IMR-90 (cell line): ENCODE data around the gene FEM1B. TPM values are rescaled to one million over a fixed set of nuclear protein-coding genes. Genes with fewer than 3 reads are reported as not detected.

ENCODE experiments used
- ATAC-seq: fragments of 200-7000 bp; cut with Tn5 transposase; 2 replicates; pipeline ENCODE4 v1.9.1; 2020; ENCODE audit warnings: low read depth, mild to moderate bottlenecking, moderate library complexity
- BruUV-seq: library from RNA; stranded (reverse); fragments of 400-500 nt; replicated peaks from 2 replicates; lab custom pipeline; 2021; lab: Mats Ljungman, UMichigan
- CTCF ChIA-PET: fragments of 300-600 bp; formaldehyde crosslinking; extraction: SDS; loops from one replicate; lab custom pipeline; 2021; ENCODE audit warnings: antibody characterized with exemption; lab: Yijun Ruan, JAX
- POLR2A ChIA-PET: fragments of 300-600 bp; sonication (Branson Sonifier 250); formaldehyde crosslinking; loops from one replicate; lab custom pipeline; 2022; ENCODE audit warnings: antibody characterized with exemption; ENCODE audit not compliant: unreplicated experiment; lab: Charles Lee
- DNase-seq: peaks from one replicate; pipeline ENCODE4 v3.0.0; 2013
- H2AFZ ChIP-seq: replicated peaks from 2 replicates; pipeline ENCODE3; 2013; ENCODE audit warnings: low read length, mild to moderate bottlenecking; ENCODE audit not compliant: poor library complexity
- H2AK5ac ChIP-seq: 2 replicates; pipeline ENCODE4 v1.6.1; 2013; ENCODE audit warnings: low read depth, low read length, inconsistent platforms
- H2AK9ac ChIP-seq: replicated peaks from 2 replicates; pipeline ENCODE3; 2013; ENCODE audit warnings: mild to moderate bottlenecking, low read depth, low read length, moderate library complexity; ENCODE audit not compliant: poor library complexity
- H2BK120ac ChIP-seq: 2 replicates; pipeline ENCODE4 v1.6.1; 2013; ENCODE audit warnings: low read depth, low read length, inconsistent platforms
- H2BK15ac ChIP-seq: 3 replicates; pipeline ENCODE4 v1.6.1; 2013; ENCODE audit warnings: low read depth, low read length, inconsistent platforms
- H2BK20ac ChIP-seq: 2 replicates; pipeline ENCODE4 v1.6.1; 2013; ENCODE audit warnings: low read depth, mild to moderate bottlenecking, inconsistent platforms, low read length, moderate library complexity
- H2BK5ac ChIP-seq: 2 replicates; pipeline ENCODE4 v1.6.1; 2013; ENCODE audit warnings: mild to moderate bottlenecking, low read depth, low read length, inconsistent platforms; ENCODE audit not compliant: poor library complexity, severe bottlenecking
- H3K14ac ChIP-seq: replicated peaks from 2 replicates; pipeline ENCODE4 v1.6.1; 2013; ENCODE audit warnings: low read depth, low read length, inconsistent platforms
- H3K18ac ChIP-seq: 2 replicates; pipeline ENCODE4 v1.6.1; 2013; ENCODE audit warnings: low read depth, low read length, control low read depth
- H3K23ac ChIP-seq: 2 replicates; pipeline ENCODE4 v1.6.1; 2013; ENCODE audit warnings: low read depth, low read length, inconsistent platforms
- H3K27ac ChIP-seq: 2 replicates; pipeline ENCODE4 v1.5.1; 2013; ENCODE audit warnings: mild to moderate bottlenecking, control low read depth, low read length; ENCODE audit not compliant: insufficient read depth
- H3K27me3 ChIP-seq: 2 replicates; pipeline ENCODE4 v1.6.1; 2013; ENCODE audit warnings: low read length; ENCODE audit not compliant: control insufficient read depth, insufficient read depth
- H3K36me3 ChIP-seq: 2 replicates; pipeline ENCODE4 v1.6.1; 2013; ENCODE audit warnings: low read length, mixed read lengths; ENCODE audit not compliant: control insufficient read depth, insufficient read depth
- H3K4ac ChIP-seq: 2 replicates; pipeline ENCODE4 v1.6.1; 2013; ENCODE audit warnings: low read depth, low read length, inconsistent platforms
- H3K4me1 ChIP-seq: 2 replicates; pipeline ENCODE4 v1.6.1; 2013; ENCODE audit warnings: low read length, mixed read lengths; ENCODE audit not compliant: control insufficient read depth, insufficient read depth
- H3K4me2 ChIP-seq: 2 replicates; pipeline ENCODE4 v1.6.1; 2013; ENCODE audit warnings: low read depth, mild to moderate bottlenecking, control low read depth, low read length, moderate library complexity
- H3K4me3 ChIP-seq: 2 replicates; pipeline ENCODE4 v1.5.1; 2013; ENCODE audit warnings: low read depth, mild to moderate bottlenecking, control low read depth, low read length, moderate library complexity; ENCODE audit not compliant: insufficient read depth
- H3K56ac ChIP-seq: 2 replicates; pipeline ENCODE4 v1.6.1; 2013; ENCODE audit warnings: low read length, inconsistent platforms; ENCODE audit not compliant: insufficient read depth; ENCODE audit errors: extremely low read depth
- H3K79me1 ChIP-seq, 2 experiments: 2 replicates each; pipeline ENCODE4 v1.6.1; 2013; ENCODE audit warnings: low read length in 2 of 2, inconsistent platforms in 1 of 2, low read depth in 1 of 2
- H3K9ac ChIP-seq: 2 replicates; pipeline ENCODE4 v1.6.1; 2013; ENCODE audit warnings: low read depth, low read length, control low read depth
- H3K9me1 ChIP-seq: 2 replicates; pipeline ENCODE4 v1.6.1; 2013; ENCODE audit warnings: low read length, inconsistent platforms; ENCODE audit not compliant: insufficient read depth
- H3K9me3 ChIP-seq: 2 replicates; pipeline ENCODE4 v1.6.1; 2013; ENCODE audit warnings: low read length; ENCODE audit not compliant: control insufficient read depth, insufficient read depth
- H4K20me1 ChIP-seq: 2 replicates; pipeline ENCODE4 v1.6.1; 2013; ENCODE audit warnings: low read length, inconsistent platforms; ENCODE audit not compliant: insufficient read depth
- H4K5ac ChIP-seq: 2 replicates; pipeline ENCODE4 v1.6.1; 2013; ENCODE audit warnings: mild to moderate bottlenecking, low read depth, low read length, control low read depth
- H4K8ac ChIP-seq, 2 experiments: 2 replicates each; pipeline ENCODE4 v1.6.1; 2013; ENCODE audit warnings: low read depth in 2 of 2, low read length in 2 of 2, control low read depth in 1 of 2, inconsistent platforms in 1 of 2
- H4K91ac ChIP-seq: 2 replicates; pipeline ENCODE4 v1.6.1; 2013; ENCODE audit warnings: low read depth, low read length, inconsistent platforms; ENCODE audit not compliant: insufficient read depth
- BHLHE40 ChIP-seq: fragments of 150-350 bp; IDR thresholded peaks from 2 replicates; pipeline ENCODE4 v1.6.1; 2016; ENCODE audit warnings: mild to moderate bottlenecking, low read depth, low read length
- CEBPB ChIP-seq: IDR thresholded peaks from 2 replicates; pipeline ENCODE4 v1.6.1; 2012; ENCODE audit warnings: low read depth, low read length, improper control_type of control experiment
- CHD1 ChIP-seq: IDR thresholded peaks from 2 replicates; pipeline ENCODE4 v1.6.1; 2012; ENCODE audit warnings: low read depth, low read length, improper control_type of control experiment
- CTCF ChIP-seq: conservative IDR thresholded peaks from 2 replicates; pipeline ENCODE4 v1.5.1; 2012; ENCODE audit warnings: mild to moderate bottlenecking, low read depth, low read length, improper control_type of control experiment
- FOS ChIP-seq: fragments of 150-350 bp; IDR thresholded peaks from 2 replicates; pipeline ENCODE4 v1.6.1; 2016; ENCODE audit warnings: low read depth, low read length
- MAFK ChIP-seq: IDR thresholded peaks from 2 replicates; pipeline ENCODE4 v1.6.1; 2012; ENCODE audit warnings: low read depth, low read length, improper control_type of control experiment
- MAZ ChIP-seq: IDR thresholded peaks from 2 replicates; pipeline ENCODE4 v1.6.1; 2012; ENCODE audit warnings: low read depth, mild to moderate bottlenecking, low read length, improper control_type of control experiment, moderate library complexity, borderline replicate concordance
- MXI1 ChIP-seq: IDR thresholded peaks from 2 replicates; pipeline ENCODE4 v1.6.1; 2012; ENCODE audit warnings: low read depth, mild to moderate bottlenecking, low read length, moderate library complexity, borderline replicate concordance
- NFE2L2 ChIP-seq: fragments of 150-350 bp; IDR thresholded peaks from 2 replicates; pipeline ENCODE4 v1.6.1; 2016; ENCODE audit warnings: low read depth, mild to moderate bottlenecking, low read length
- POLR2A ChIP-seq: IDR thresholded peaks from 2 replicates; pipeline ENCODE4 v1.6.1; 2012; ENCODE audit warnings: mild to moderate bottlenecking, low read depth, low read length
- RAD21 ChIP-seq: IDR thresholded peaks from 2 replicates; pipeline ENCODE4 v1.6.1; 2012; ENCODE audit warnings: low read length, improper control_type of control experiment
- RCOR1 ChIP-seq: IDR thresholded peaks from 2 replicates; pipeline ENCODE4 v1.6.1; 2012; ENCODE audit warnings: mild to moderate bottlenecking, low read length, improper control_type of control experiment; ENCODE audit not compliant: insufficient replicate concordance
- RFX5 ChIP-seq: IDR thresholded peaks from 2 replicates; pipeline ENCODE4 v1.8.0; 2012; ENCODE audit warnings: low read depth, mild to moderate bottlenecking, low read length, moderate library complexity
- SMC3 ChIP-seq: fragments of 150-350 bp; IDR thresholded peaks from 2 replicates; pipeline ENCODE4 v1.6.1; 2016; ENCODE audit warnings: low read depth, mild to moderate bottlenecking, antibody characterized with exemption, low read length, moderate library complexity
- USF2 ChIP-seq: fragments of 150-350 bp; IDR thresholded peaks from 2 replicates; pipeline ENCODE4 v1.6.1; 2017; ENCODE audit warnings: mild to moderate bottlenecking, antibody characterized with exemption, low read length, low read depth
- WGBS, 2 experiments: methylation state at CpG; one replicate each; pipeline versions ENCODE4 v1.1.5 to v1.1.7; 2013; ENCODE audit warnings: missing lambda C conversion rate in 2 of 2; ENCODE audit not compliant: insufficient read length in 1 of 2; ENCODE audit errors: extremely low coverage in 2 of 2; 5-methylcytosine and 5-hydroxymethylcytosine counted together
- dilution Hi-C: fragments of 300-500 bp; cut with HindIII; formaldehyde crosslinking; loops from one replicate; pipeline ENCODE4 v1.14.3; 2018; ENCODE audit warnings: low sequenced_read_pairs; ENCODE audit not compliant: unreplicated experiment
- in situ Hi-C: fragments of 300-500 bp; cut with MboI; formaldehyde crosslinking; loops from 3 replicates; pipeline ENCODE4 v1.14.3; 2019; ENCODE audit warnings: low sequenced_read_pairs, inconsistent platforms, mixed read lengths
- intact Hi-C: fragments of 100-400 bp; cut with micrococcal nuclease; formaldehyde crosslinking; loops from 2 replicates; pipeline ENCODE4 v1.10.0; 2022
- polyA plus RNA-seq, 3 experiments: library from polyadenylated mRNA; depleted of rRNA; stranded (reverse); fragments of >200 nt; gene quantifications; 2 replicates each; pipeline ENCODE4 v1.2.3, GENCODE V29; 2012; ENCODE audit warnings: low replicate concordance in 1 of 3
- total RNA-seq: library from RNA; depleted of rRNA; stranded (reverse); fragments of >200 nt; gene quantifications from 2 replicates; pipeline ENCODE4 v1.2.3, GENCODE V29; 2012
- TF ChIP-seq, protein P1 (sequence below): fragments of 150-350 bp; IDR thresholded peaks from 2 replicates; pipeline ENCODE4 v1.6.1; 2016; ENCODE audit warnings: low read depth, mild to moderate bottlenecking, low read length, moderate library complexity, borderline replicate concordance

The FEM1B gene
- total and polyA plus RNA-seq, 2 of the 4 experiments (the other 2 are of a cell fraction), result 16.9 to 51.4 TPM

DNA sequence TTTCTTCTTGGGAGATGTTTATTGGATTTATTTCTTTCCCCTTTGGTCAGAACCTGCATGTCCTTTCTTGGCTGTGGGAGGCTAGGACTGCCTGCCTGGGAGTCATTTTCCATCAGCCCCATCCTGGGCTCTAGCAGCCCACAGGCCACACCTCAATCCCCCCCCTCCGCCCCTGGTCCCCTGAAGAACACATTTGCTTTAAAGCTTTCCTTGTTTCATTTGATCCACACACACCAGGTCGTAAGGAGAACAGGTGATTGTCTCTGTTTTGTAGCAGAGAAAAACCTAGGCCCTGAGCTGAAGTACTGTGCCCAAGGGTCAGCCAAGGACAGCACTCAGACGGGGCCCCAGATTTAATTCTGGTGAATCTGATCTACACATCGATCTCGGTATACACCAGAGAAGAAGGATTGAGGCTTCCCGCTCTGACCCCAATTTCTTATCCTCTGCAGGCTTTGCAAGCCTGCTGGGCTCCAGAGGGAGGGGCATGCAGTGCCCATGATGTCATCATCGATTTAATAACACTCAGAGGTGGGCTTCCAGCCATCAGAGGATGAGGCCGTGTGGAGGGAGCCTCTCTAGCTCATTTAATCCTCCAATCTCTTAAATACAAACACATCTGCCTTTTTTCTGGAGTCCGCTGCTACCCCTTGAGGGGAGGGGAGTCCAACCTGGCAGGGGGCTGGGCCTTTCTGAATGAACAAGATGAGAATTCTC lies 46.3 kb upstream of the FEM1B start:
- H3K79me1 ChIP-seq, result peaks cover 14 to 29% of the 10 kb centered on the region in 2 experiments
- peaks cover 20% of the 10 kb centered on the region for H3K9me1 ChIP-seq
- H4K8ac ChIP-seq, result no peak overlapping the region
- no TSS peak for BruUV-seq
- peaks cover 7% of the 10 kb centered on the region; the same call in 1 of the 2 replicates for H4K20me1 ChIP-seq
- H3K4me1 ChIP-seq, result peaks cover 8% of the 10 kb centered on the region
- no peak overlapping the region for H2AK9ac ChIP-seq
- H3K9me3 ChIP-seq, result no peaks in the 10 kb centered on the region
- no peak overlapping the region for H3K56ac ChIP-seq
- H2BK20ac ChIP-seq, result no peak overlapping the region
- WGBS, 2 experiments, result 36% methylated on average over 4 of the region's 9 CpGs; no CpG with 5 or more reads in 1 of the 2 experiments
- H2AK5ac ChIP-seq, result no peak overlapping the region
- ChIA-PET POLR2A (interaction anchor here (0.7 kb wide), 1 partner anchor 69 kb away, joined by 5 read pairs; no protein-coding TSS in a partner anchor), CTCF (no interaction called here)
- no peak overlapping the region for H3K27ac ChIP-seq
- TF ChIP-seq SMC3 (no peak), MXI1 (no peak), BHLHE40 (no peak), RCOR1 (no peak), RAD21 (no peak), FOS (no peak), RFX5 (no peak), CEBPB (no peak), NFE2L2 (no peak), MAFK (no peak), CHD1 (no peak), MAZ (no peak), CTCF (no peak), POLR2A (no peak), USF2 (no peak)
- TF ChIP-seq, protein P1, sequence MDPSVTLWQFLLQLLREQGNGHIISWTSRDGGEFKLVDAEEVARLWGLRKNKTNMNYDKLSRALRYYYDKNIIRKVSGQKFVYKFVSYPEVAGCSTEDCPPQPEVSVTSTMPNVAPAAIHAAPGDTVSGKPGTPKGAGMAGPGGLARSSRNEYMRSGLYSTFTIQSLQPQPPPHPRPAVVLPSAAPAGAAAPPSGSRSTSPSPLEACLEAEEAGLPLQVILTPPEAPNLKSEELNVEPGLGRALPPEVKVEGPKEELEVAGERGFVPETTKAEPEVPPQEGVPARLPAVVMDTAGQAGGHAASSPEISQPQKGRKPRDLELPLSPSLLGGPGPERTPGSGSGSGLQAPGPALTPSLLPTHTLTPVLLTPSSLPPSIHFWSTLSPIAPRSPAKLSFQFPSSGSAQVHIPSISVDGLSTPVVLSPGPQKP, result no peak
- no peak overlapping the region for H3K9ac ChIP-seq
- H2AFZ ChIP-seq, result no peak overlapping the region
- no peak overlapping the region for H3K4me2 ChIP-seq
- dilution Hi-C loops, result no loop called here
- H4K91ac ChIP-seq, result no peak overlapping the region
- no peak overlapping the region for H4K5ac ChIP-seq
- H2BK120ac ChIP-seq, result no peak overlapping the region
- no peak overlapping the region for H3K23ac ChIP-seq
- no peak overlapping the region for H2BK15ac ChIP-seq
- intact Hi-C loops, result no loop called here
- H2BK5ac ChIP-seq, result no peak overlapping the region
- no peak overlapping the region for H3K4me3 ChIP-seq
- in situ Hi-C loops, result no loop called here
- H3K4ac ChIP-seq, result no peak overlapping the region
- DNase-seq (no peak), ATAC-seq (no peak)
- no peak overlapping the region for H3K18ac ChIP-seq
- no peaks in the 10 kb centered on the region for H3K27me3 ChIP-seq
- H3K36me3 ChIP-seq, result no peaks in the 10 kb centered on the region
- no peak overlapping the region for H3K14ac ChIP-seq
